ENCODE measurements around the gene SIN3B. TPM values are rescaled to one million over a fixed set of nuclear protein-coding genes. Genes with fewer than 3 reads are reported as not detected.

SIN3B gene
- total and polyA plus RNA-seq, 12 donors = 13.9 to 37.7 (median 24.8) TPM

DNA sequence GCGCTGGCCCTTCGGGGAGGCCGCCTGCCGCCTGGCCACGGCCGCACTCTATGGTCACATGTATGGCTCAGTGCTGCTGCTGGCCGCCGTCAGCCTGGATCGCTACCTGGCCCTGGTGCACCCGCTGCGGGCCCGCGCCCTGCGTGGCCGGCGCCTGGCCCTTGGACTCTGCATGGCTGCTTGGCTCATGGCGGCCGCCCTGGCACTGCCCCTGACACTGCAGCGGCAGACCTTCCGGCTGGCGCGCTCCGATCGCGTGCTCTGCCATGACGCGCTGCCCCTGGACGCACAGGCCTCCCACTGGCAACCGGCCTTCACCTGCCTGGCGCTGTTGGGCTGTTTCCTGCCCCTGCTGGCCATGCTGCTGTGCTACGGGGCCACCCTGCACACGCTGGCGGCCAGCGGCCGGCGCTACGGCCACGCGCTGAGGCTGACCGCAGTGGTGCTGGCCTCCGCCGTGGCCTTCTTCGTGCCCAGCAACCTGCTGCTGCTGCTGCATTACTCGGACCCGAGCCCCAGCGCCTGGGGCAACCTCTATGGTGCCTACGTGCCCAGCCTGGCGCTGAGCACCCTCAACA lies 60.8 kb downstream of the SIN3B start:
- Histone ChIP-seq H3K4me1 (peaks cover 2 to 55% (median 43%) of the 10 kb centered on the region in 9 donors), H3K4me3 (peak overlapping the region in 5 of 10 donors; percentile 16 to 43 (median 32)), H3K9me3 (no peaks in the 10 kb centered on the region), H3K27me3 (peaks cover 0 to 28% (median 0%) of the 10 kb centered on the region in 7 donors), H3K27ac (peak overlapping the region in 5 of 10 donors; percentile 29 to 83 (median 77)), H3K36me3 (no peaks in the 10 kb centered on the region)
- peak in 1 of 8 donors; percentile 12 for ATAC-seq
- TF ChIP-seq, protein P1, sequence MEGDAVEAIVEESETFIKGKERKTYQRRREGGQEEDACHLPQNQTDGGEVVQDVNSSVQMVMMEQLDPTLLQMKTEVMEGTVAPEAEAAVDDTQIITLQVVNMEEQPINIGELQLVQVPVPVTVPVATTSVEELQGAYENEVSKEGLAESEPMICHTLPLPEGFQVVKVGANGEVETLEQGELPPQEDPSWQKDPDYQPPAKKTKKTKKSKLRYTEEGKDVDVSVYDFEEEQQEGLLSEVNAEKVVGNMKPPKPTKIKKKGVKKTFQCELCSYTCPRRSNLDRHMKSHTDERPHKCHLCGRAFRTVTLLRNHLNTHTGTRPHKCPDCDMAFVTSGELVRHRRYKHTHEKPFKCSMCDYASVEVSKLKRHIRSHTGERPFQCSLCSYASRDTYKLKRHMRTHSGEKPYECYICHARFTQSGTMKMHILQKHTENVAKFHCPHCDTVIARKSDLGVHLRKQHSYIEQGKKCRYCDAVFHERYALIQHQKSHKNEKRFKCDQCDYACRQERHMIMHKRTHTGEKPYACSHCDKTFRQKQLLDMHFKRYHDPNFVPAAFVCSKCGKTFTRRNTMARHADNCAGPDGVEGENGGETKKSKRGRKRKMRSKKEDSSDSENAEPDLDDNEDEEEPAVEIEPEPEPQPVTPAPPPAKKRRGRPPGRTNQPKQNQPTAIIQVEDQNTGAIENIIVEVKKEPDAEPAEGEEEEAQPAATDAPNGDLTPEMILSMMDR (IDR thresholded peaks at IDR 0.05) = peak in 1 of 9 donors; percentile 0
- intact Hi-C loops (cut with DNase I) = loop anchor here in 2 of 10 donors (10.0 kb wide), 2 partner anchors 55 to 115 kb away; no protein-coding TSS in a partner anchor
- WGBS, 2 donors = 98% methylated on average over 48 of the region's 48 CpGs
- DNase-seq = no peak

DNA sequence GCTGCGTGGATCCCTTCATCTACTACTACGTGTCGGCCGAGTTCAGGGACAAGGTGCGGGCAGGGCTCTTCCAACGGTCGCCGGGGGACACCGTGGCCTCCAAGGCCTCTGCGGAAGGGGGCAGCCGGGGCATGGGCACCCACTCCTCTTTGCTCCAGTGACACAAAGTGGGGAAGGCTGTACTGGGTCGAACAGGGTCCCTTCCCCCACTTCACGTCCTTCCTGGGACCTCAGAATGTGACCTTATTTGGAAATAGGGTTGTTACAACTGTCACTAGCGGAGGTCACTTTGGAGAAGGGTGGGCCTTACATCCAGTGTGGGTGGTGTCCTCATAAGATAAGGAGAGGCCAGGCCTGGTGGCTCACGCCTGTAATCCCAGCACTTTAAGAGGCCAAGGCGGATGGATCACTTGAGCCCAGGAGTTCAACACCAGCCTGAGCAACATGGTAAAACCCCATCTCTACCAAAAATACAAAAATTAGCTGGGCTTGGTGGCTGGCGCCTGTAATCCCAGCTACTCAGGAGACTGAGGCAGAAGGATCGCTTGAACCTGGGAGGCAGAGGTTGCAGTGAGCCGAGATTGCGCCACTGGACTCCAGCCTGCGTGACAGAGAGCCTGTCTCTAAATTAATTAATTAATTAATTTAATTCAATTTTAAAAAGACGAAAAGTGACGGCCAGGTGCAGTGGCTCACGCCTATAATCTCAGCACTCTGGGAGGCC lies 61.4 kb downstream of the SIN3B start:
- DNase-seq (no peak), ATAC-seq (no peak)
- Histone ChIP-seq H3K9me3 (no peaks in the 10 kb centered on the region), H3K27me3 (peaks cover 0 to 28% (median 0%) of the 10 kb centered on the region in 7 donors), H3K36me3 (no peaks in the 10 kb centered on the region), H3K4me1 (peaks cover 2 to 61% (median 43%) of the 10 kb centered on the region in 9 donors), H3K4me3 (peak overlapping the region in 1 of 10 donors; percentile 43), H3K27ac (peak overlapping the region in 1 of 10 donors; percentile 80)
- TF ChIP-seq, protein P1 (IDR thresholded peaks at IDR 0.05) = no peak
- WGBS, 2 donors = 87 to 90% methylated on average over 24 of the region's 24 CpGs
- intact Hi-C loops (cut with DNase I) = loop anchor here in 1 of 10 donors (10.0 kb wide), 1 partner anchor 56 kb away; no protein-coding TSS in a partner anchor

DNA sequence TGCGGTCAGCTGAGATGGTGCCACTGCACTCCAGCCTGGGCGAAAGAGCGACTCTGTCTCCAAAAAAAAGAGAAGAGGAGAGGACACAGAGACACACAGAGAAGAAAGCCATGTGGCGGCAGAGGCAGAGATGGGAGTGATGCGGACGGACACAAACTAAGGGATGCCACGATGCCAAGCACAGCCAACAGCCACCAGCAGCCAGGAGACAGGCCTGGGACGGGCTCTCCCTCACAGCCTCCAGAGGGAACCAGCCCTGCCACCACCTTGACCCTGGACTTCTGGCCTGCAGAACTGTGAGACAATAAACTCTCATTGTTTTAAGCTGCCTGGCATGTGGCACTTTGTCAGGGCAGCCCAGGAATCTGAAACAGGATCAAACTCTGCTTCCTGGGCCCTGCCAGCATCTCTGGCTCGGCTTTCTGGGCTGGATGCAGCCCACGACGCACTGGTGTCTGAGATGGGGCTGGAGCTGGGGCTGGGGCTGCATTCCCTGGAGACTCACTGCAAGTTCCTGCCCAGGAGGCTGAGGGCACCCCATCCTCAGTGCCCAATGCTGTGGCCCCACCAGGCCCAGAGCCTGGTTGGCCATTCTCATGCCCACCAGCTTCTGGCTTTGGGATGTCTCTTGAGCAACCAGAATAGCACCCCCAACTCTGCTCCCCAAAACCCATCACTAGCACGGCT lies 62.6 kb downstream of the SIN3B start:
- intact Hi-C loops (cut with DNase I) = loop anchor here in 1 of 10 donors (10.0 kb wide), 1 partner anchor 57 kb away; no protein-coding TSS in a partner anchor
- TF ChIP-seq, protein P1 (IDR thresholded peaks at IDR 0.05) = no peak
- DNase-seq = no peak

GRCh38 chr19:16892436-16892835 lies 63.2 kb downstream of the SIN3B start:
- Histone ChIP-seq H3K4me1 (peaks cover 2 to 56% (median 38%) of the 10 kb centered on the region in 9 donors), H3K27ac (no peak overlapping the region), H3K4me3 (no peak overlapping the region), H3K36me3 (no peaks in the 10 kb centered on the region), H3K27me3 (peaks cover 0 to 39% (median 0%) of the 10 kb centered on the region in 7 donors), H3K9me3 (no peaks in the 10 kb centered on the region)
- intact Hi-C loops (cut with DNase I) = loop anchor here in 1 of 10 donors (10.0 kb wide), 1 partner anchor 58 kb away; no protein-coding TSS in a partner anchor
- 62 to 75% methylated on average over 2 to 4 of the region's 4 CpGs for WGBS, 2 donors
- DNase-seq (no peak), ATAC-seq (no peak)
- TF ChIP-seq, protein P1 (IDR thresholded peaks at IDR 0.05) = no peak

More for the DNA sequence above, 62.6 kb downstream of the SIN3B start:
- no peak for ATAC-seq
- 92 to 94% methylated on average over 12 of the region's 12 CpGs for WGBS, 2 donors
- H3K36me3 ChIP-seq = no peaks in the 10 kb centered on the region
- no peak overlapping the region for H3K27ac ChIP-seq
- no peaks in the 10 kb centered on the region for H3K9me3 ChIP-seq
- H3K4me1 ChIP-seq = peaks cover 2 to 62% (median 44%) of the 10 kb centered on the region in 9 donors
- no peak overlapping the region for H3K4me3 ChIP-seq
- H3K27me3 ChIP-seq = peaks cover 0 to 39% (median 0%) of the 10 kb centered on the region in 7 donors
